ENCODE data around the gene IFT81.

DNA sequence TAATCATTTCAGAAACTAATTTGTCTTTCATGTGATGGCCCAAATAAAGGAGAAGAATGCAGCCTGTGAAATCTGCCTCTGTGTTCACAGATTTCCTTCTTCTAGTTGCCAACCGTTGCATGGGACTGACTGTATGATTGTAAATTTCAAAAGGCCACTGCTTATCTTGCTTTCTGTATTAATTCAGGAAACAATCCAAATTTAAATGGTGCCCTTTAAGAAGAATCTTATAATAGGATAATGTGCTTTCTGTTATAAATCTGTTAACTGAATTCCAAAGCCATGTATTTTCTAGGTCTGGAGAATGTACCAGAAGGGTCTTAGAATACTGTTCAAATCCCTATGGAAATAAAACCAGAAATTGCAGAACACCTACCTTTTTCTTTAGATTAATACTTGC is 98.3 kb downstream of the IFT81 start:
- no peak for TF ChIP-seq ZNF274 (IDR thresholded peaks at IDR 0.05; ENCODE audit: low read depth, low read length)
- TF ChIP-seq YY1 (IDR thresholded peaks at IDR 0.05; ENCODE audit: insufficient read depth, insufficient read length), result no peak
- no peak for TF ChIP-seq SUZ12 (IDR thresholded peaks at IDR 0.05; ENCODE audit: extremely low read depth, insufficient read depth, insufficient read length)
